BE2C (cell line): ENCODE data around the gene HNRNPM.

Experiments used
- DNase-seq: peaks from one replicate; pipeline ENCODE4 v3.0.0-alpha.2; 2020
- H3K27me3 ChIP-seq: fragments of 250-450 bp; sonication (Bioruptor Pico); 2 replicates; pipeline ENCODE4 v1.5.1; 2020; ENCODE audit warnings: mild to moderate bottlenecking
- H3K36me3 ChIP-seq: fragments of 250-450 bp; sonication (Bioruptor Pico); 2 replicates; pipeline ENCODE4 v1.5.1; 2020; ENCODE audit warnings: mild to moderate bottlenecking
- H3K4me1 ChIP-seq: fragments of 250-450 bp; sonication (Bioruptor Pico); 2 replicates; pipeline ENCODE4 v1.5.1; 2020
- H3K4me3 ChIP-seq: 2 replicates; pipeline ENCODE4 v1.5.1; 2011; ENCODE audit warnings: low read depth, low read length
- H3K9me3 ChIP-seq: fragments of 250-450 bp; sonication (Bioruptor Pico); 2 replicates; pipeline ENCODE4 v1.5.1; 2020
- CTCF ChIP-seq: IDR thresholded peaks from 2 replicates; pipeline ENCODE4 v1.5.1; 2012; ENCODE audit warnings: mild to moderate bottlenecking, low read depth, low read length

Gene HNRNPM

GRCh38 chr19:8461376-8461775 lies 16.6 kb downstream of the HNRNPM start:
- no peak overlapping the region for H3K4me3 ChIP-seq
- no peak for TF ChIP-seq CTCF
- peaks cover 10% of the 10 kb centered on the region for H3K4me1 ChIP-seq
- H3K36me3 ChIP-seq, result peaks cover 63% of the 10 kb centered on the region
- no peaks in the 10 kb centered on the region for H3K27me3 ChIP-seq
- no peaks in the 10 kb centered on the region for H3K9me3 ChIP-seq
- DNase-seq, result no peak

DNA sequence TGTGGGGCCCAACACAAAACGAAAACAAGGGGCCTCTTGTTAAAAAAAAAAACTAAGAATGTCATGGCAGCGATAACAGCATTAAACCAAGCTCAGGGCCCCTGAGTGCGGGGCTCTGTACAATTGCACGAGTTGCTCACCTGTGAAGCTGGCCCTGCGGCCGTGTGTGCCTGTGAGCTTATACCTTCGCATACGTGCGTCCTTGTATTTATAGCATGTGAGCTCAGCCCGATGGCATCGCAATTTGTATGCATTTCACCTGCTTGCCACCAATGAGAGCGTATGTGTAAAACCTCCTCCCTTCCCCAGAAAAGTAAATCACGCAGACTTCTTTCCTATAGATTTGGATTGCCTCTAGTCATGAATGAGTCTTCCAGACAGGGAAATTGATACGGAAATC lies 17.1 kb downstream of the HNRNPM start:
- peaks cover 62% of the 10 kb centered on the region for H3K36me3 ChIP-seq
- DNase-seq, result no peak
- H3K9me3 ChIP-seq, result no peaks in the 10 kb centered on the region
- H3K4me1 ChIP-seq, result peaks cover 5% of the 10 kb centered on the region
- no peak overlapping the region for H3K4me3 ChIP-seq
- H3K27me3 ChIP-seq, result no peaks in the 10 kb centered on the region
- TF ChIP-seq CTCF, result no peak

GRCh38 chr19:8462571-8462970 lies 17.8 kb downstream of the HNRNPM start:
- Histone ChIP-seq H3K4me1 (no peaks in the 10 kb centered on the region), H3K9me3 (no peaks in the 10 kb centered on the region), H3K36me3 (peaks cover 64% of the 10 kb centered on the region)

DNA sequence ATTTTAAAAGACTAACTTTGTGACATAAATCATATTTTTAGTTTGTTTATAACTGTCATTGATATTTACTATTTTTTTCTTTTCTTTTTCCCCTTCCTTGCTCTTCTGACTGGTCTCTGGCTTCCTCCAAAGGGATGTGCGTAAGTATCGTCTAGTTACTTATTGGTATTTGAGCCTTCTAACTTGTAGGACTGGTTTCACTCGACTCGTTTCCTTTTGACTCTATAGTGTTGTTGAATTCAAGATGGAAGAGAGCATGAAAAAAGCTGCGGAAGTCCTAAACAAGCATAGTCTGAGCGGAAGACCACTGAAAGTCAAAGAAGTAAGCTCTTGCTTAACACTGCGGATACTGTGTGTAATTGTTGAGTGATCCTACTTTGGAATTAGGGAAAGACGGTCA lies 18.6 kb downstream of the HNRNPM start:
- H3K27me3 ChIP-seq, result no peaks in the 10 kb centered on the region
- H3K9me3 ChIP-seq, result no peaks in the 10 kb centered on the region
- H3K4me3 ChIP-seq, result no peak overlapping the region
- no peak for TF ChIP-seq CTCF
- H3K36me3 ChIP-seq, result peaks cover 66% of the 10 kb centered on the region
- DNase-seq, result no peak
- no peaks in the 10 kb centered on the region for H3K4me1 ChIP-seq

More at GRCh38 chr19:8462571-8462970, 17.8 kb downstream of the HNRNPM start:
- Histone ChIP-seq H3K27me3 (no peaks in the 10 kb centered on the region), H3K4me3 (no peak overlapping the region)
- no peak for DNase-seq
- TF ChIP-seq CTCF, result no peak

DNA sequence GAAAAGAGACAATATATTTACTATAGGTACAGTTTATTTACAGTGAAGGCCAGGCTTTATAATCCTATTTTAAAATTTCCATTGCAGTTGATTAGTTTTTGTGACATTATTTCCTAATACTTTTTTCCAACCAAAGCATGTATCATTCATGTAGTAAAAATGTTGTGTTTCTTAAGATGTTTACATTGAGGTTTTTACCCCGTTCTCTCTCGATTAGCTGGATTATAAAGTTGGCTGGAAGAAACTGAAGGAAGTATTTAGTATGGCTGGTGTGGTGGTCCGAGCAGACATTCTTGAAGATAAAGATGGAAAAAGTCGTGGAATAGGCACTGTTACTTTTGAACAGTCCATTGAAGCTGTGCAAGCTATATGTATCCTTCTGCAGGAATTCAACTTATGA lies 21.2 kb downstream of the HNRNPM start:
- peaks cover 80% of the 10 kb centered on the region for H3K36me3 ChIP-seq
- no peak for DNase-seq
- peaks cover 7% of the 10 kb centered on the region for H3K4me1 ChIP-seq
- H3K4me3 ChIP-seq, result no peak overlapping the region
- no peaks in the 10 kb centered on the region for H3K9me3 ChIP-seq
- no peaks in the 10 kb centered on the region for H3K27me3 ChIP-seq
- no peak for TF ChIP-seq CTCF

DNA sequence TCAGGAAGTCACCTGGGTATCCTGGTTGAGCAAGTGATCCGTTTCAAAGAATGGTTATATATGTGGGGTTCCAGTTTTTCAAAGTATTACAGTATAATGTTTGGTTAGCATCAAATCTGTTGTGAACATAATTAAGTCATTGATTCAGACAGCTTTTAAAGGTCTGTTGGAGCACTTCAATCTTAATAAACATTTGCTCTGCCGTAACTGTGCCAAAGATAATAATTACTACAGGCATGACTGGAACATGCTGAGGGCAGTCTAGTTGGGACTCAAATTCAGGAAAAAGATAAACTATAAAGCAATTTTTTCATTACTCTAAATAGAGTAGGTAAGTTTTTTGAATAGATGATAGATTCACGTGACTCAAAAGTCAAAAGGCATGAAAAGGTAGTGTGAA lies 23.3 kb downstream of the HNRNPM start:
- no peak overlapping the region for H3K4me3 ChIP-seq
- no peak for TF ChIP-seq CTCF
- no peak for DNase-seq
- no peaks in the 10 kb centered on the region for H3K9me3 ChIP-seq
- peaks cover 7% of the 10 kb centered on the region for H3K4me1 ChIP-seq
- H3K27me3 ChIP-seq, result no peaks in the 10 kb centered on the region
- peaks cover 98% of the 10 kb centered on the region for H3K36me3 ChIP-seq
